ENCODE results near the gene TOR1B.
"Not testable (repeated sequence)": the region's sequence is repeated elsewhere in the genome, so short reads cannot be mapped to it uniquely, and the experiment has no call there.

TOR1B gene

DNA sequence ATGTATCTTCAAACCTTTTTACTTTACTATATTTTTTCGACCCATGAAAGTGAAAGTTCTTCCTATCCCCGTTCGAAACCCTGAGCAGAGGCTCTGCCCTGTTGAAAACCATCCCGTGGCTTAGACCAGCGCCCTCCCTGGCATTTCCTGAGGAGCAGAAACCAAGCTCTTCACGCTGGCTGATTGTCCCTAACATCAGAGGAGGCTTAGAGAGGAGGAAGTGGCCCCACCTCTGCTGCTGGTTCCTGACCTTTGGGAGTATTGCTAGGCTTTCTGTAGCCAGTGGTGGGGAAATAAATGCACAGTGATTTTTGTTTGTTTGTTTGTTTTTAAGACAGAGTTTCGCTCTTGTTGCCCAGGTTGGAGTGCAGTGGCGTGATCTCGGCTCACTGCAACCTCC, 45.9 kb upstream of the TOR1B start:
- H3K9me2 ChIP-seq (replicated peaks; ENCODE audit: insufficient read depth, low read length) = no peaks in the 10 kb centered on the region
- H3K9me3 ChIP-seq (replicated peaks; ENCODE audit: insufficient read depth, low read length) = no peaks in the 10 kb centered on the region
- H2AFZ ChIP-seq (ENCODE audit: low read length) = no peak overlapping the region
- no peaks in the 10 kb centered on the region for H3K4me1 ChIP-seq (ENCODE audit: low read length)
- peak; percentile 9 for DNase-seq
- H4K20me1 ChIP-seq (ENCODE audit: insufficient read depth, low read length) = no peaks in the 10 kb centered on the region
- no peak overlapping the region for H3K9ac ChIP-seq (ENCODE audit: low read length)
- no peak overlapping the region for H3K4me3 ChIP-seq (ENCODE audit: low read length)
- H3F3A ChIP-seq (ENCODE audit: insufficient read depth, low read length) = no peaks in the 10 kb centered on the region
- H3K79me2 ChIP-seq (ENCODE audit: low read length) = no peaks in the 10 kb centered on the region
- TF ChIP-seq, protein P1, sequence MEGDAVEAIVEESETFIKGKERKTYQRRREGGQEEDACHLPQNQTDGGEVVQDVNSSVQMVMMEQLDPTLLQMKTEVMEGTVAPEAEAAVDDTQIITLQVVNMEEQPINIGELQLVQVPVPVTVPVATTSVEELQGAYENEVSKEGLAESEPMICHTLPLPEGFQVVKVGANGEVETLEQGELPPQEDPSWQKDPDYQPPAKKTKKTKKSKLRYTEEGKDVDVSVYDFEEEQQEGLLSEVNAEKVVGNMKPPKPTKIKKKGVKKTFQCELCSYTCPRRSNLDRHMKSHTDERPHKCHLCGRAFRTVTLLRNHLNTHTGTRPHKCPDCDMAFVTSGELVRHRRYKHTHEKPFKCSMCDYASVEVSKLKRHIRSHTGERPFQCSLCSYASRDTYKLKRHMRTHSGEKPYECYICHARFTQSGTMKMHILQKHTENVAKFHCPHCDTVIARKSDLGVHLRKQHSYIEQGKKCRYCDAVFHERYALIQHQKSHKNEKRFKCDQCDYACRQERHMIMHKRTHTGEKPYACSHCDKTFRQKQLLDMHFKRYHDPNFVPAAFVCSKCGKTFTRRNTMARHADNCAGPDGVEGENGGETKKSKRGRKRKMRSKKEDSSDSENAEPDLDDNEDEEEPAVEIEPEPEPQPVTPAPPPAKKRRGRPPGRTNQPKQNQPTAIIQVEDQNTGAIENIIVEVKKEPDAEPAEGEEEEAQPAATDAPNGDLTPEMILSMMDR (IDR thresholded peaks at IDR 0.05; ENCODE audit: low read length) = no peak
- TF ChIP-seq EZH2phosphoT487 (IDR thresholded peaks at IDR 0.05; ENCODE audit: low read length) (no peak), EZH2 (optimal IDR thresholded peaks at IDR 0.05; ENCODE audit: low read depth, low read length) (no peak)
- peaks cover 82% of the 10 kb centered on the region for H3K27me3 ChIP-seq (replicated peaks; ENCODE audit: insufficient read depth, low read length)
- H3K4me2 ChIP-seq (ENCODE audit: low read depth, low read length) = no peak overlapping the region
- H3K36me3 ChIP-seq (replicated peaks; ENCODE audit: insufficient read depth, low read length) = no peaks in the 10 kb centered on the region
- H3K27ac ChIP-seq (ENCODE audit: low read length) = no peak overlapping the region

DNA sequence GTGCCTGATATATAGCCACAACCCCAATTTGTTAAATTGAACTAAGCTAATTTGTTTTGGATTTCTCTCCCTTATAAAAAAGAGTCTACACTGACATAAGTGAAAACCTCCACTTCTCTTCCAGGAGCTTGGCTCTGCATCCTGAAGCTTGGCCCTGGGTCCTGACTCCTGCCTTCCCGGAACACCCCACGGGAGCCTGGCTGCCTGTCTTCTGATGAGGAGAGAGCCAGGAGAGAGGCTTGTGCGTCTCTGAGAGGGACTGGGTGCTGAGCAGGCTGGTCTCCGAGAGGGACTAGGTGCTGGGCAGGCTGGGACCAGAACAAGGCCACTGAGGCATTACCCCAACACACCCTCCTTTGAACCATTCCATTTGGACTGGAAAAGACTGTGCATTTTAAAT, 43.7 kb upstream of the TOR1B start:
- H3K4me1 ChIP-seq (ENCODE audit: low read length) = no peaks in the 10 kb centered on the region
- peaks cover 76% of the 10 kb centered on the region for H3K27me3 ChIP-seq (replicated peaks; ENCODE audit: insufficient read depth, low read length)
- TF ChIP-seq EZH2phosphoT487 (IDR thresholded peaks at IDR 0.05; ENCODE audit: low read length) = no peak
- TF ChIP-seq, protein P1 (IDR thresholded peaks at IDR 0.05; ENCODE audit: low read length) = no peak

DNA sequence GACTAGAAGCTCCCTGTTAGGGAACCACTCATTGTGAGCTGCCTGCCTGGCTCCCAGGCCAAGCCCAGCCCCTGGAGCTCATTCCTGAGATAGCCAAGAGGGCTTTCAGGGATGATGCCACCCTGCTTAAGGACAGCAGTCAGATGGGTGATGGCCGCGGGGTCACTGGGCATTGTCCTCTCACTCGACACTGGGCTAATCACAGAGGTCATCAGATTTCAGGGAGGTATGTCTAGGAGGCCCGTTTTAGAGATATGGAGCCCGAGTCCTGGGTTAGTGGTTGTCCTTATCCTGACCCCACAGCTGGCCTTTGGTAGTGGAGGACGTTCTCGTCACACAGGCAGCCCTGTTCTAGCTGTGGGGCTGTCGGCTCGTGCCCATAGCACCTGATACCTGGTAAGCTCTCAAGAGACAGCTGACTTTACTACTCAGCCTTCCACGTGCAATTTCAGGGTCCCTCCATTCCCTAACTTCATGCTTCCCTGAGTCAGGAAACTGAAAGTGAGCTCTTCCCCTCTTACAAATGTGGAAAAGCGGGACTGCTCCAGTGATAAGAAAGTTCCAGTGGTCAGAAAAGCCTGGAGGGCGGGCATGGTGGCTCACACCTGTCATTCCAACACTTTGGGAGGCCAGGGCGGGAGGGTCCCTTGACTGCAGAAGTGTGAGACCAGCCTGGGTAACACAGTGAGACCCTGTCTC, 43.0 kb upstream of the TOR1B start:
- Histone ChIP-seq H3K4me1 (ENCODE audit: low read length) (no peaks in the 10 kb centered on the region), H3K4me3 (ENCODE audit: low read length) (no peak overlapping the region), H3K27me3 (replicated peaks; ENCODE audit: insufficient read depth, low read length) (peaks cover 69% of the 10 kb centered on the region), H4K20me1 (ENCODE audit: insufficient read depth, low read length) (no peaks in the 10 kb centered on the region), H3K79me2 (ENCODE audit: low read length) (no peaks in the 10 kb centered on the region), H2AFZ (ENCODE audit: low read length) (no peak overlapping the region), H3K9ac (ENCODE audit: low read length) (no peak overlapping the region), H3K36me3 (replicated peaks; ENCODE audit: insufficient read depth, low read length) (no peaks in the 10 kb centered on the region), H3K9me3 (replicated peaks; ENCODE audit: insufficient read depth, low read length) (no peaks in the 10 kb centered on the region), H3K9me2 (replicated peaks; ENCODE audit: insufficient read depth, low read length) (no peaks in the 10 kb centered on the region), H3K4me2 (ENCODE audit: low read depth, low read length) (no peak overlapping the region), H3K27ac (ENCODE audit: low read length) (no peak overlapping the region), H3F3A (ENCODE audit: insufficient read depth, low read length) (no peaks in the 10 kb centered on the region)
- TF ChIP-seq EZH2phosphoT487 (IDR thresholded peaks at IDR 0.05; ENCODE audit: low read length) = no peak
- no peak for DNase-seq

More for the DNA sequence above, 43.7 kb upstream of the TOR1B start:
- DNase-seq = no peak
- no peaks in the 10 kb centered on the region for H3K9me2 ChIP-seq (replicated peaks; ENCODE audit: insufficient read depth, low read length)
- no peaks in the 10 kb centered on the region for H4K20me1 ChIP-seq (ENCODE audit: insufficient read depth, low read length)
- no peak overlapping the region for H2AFZ ChIP-seq (ENCODE audit: low read length)
- H3K4me3 ChIP-seq (ENCODE audit: low read length) = no peak overlapping the region
- no peak overlapping the region for H3K9ac ChIP-seq (ENCODE audit: low read length)
- H3F3A ChIP-seq (ENCODE audit: insufficient read depth, low read length) = no peaks in the 10 kb centered on the region
- H3K36me3 ChIP-seq (replicated peaks; ENCODE audit: insufficient read depth, low read length) = no peaks in the 10 kb centered on the region
- H3K79me2 ChIP-seq (ENCODE audit: low read length) = no peaks in the 10 kb centered on the region
- no peaks in the 10 kb centered on the region for H3K9me3 ChIP-seq (replicated peaks; ENCODE audit: insufficient read depth, low read length)
- no peak overlapping the region for H3K4me2 ChIP-seq (ENCODE audit: low read depth, low read length)
- no peak overlapping the region for H3K27ac ChIP-seq (ENCODE audit: low read length)

DNA sequence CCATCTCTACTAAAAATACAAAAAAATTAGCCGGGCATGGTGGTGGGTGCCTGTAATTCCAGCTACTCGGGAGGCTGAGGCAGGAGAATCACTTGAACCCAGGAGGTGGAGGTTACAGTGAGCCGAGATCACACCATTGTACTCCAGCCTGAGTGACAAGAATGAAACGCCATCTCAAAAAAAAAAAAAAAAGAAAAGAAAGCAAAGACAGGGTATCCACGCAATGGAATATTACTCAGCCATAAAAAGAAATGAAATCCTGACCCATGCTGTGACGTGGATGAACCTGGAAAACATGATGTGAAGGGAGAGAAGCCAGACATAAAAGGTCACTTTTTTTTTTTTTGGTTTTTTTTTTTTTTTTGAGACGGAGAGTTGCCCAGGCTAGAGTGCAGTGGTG, 42.2 kb upstream of the TOR1B start:
- H4K20me1 ChIP-seq (ENCODE audit: insufficient read depth, low read length); H3F3A ChIP-seq (ENCODE audit: insufficient read depth, low read length); H3K4me2 ChIP-seq (ENCODE audit: low read depth, low read length); H3K27ac ChIP-seq (ENCODE audit: low read length); H3K4me1 ChIP-seq (ENCODE audit: low read length); H3K9me3 ChIP-seq (replicated peaks; ENCODE audit: insufficient read depth, low read length); H3K9me2 ChIP-seq (replicated peaks; ENCODE audit: insufficient read depth, low read length); H2AFZ ChIP-seq (ENCODE audit: low read length); H3K4me3 ChIP-seq (ENCODE audit: low read length); H3K9ac ChIP-seq (ENCODE audit: low read length); H3K79me2 ChIP-seq (ENCODE audit: low read length); DNase-seq; H3K36me3 ChIP-seq (replicated peaks; ENCODE audit: insufficient read depth, low read length): not testable (repeated sequence)
- H3K27me3 ChIP-seq (replicated peaks; ENCODE audit: insufficient read depth, low read length) = peaks cover 69% of the 10 kb centered on the region

Data from MM.1S (cell line).